Retina (tissue), 1 donor: ENCODE results near the gene TRIO.

ENCODE experiments used
- DNase-seq: peaks from one replicate; pipeline ENCODE4 v3.0.0-alpha.2; 2016

Gene TRIO

GRCh38 chr5:14273207-14273767 lies 130.1 kb downstream of the TRIO start:
- no peak for DNase-seq

- DNase-seq = no peak
Observed at GRCh38 chr5:14276380-14276779, 133.2 kb downstream of the TRIO start.

DNA sequence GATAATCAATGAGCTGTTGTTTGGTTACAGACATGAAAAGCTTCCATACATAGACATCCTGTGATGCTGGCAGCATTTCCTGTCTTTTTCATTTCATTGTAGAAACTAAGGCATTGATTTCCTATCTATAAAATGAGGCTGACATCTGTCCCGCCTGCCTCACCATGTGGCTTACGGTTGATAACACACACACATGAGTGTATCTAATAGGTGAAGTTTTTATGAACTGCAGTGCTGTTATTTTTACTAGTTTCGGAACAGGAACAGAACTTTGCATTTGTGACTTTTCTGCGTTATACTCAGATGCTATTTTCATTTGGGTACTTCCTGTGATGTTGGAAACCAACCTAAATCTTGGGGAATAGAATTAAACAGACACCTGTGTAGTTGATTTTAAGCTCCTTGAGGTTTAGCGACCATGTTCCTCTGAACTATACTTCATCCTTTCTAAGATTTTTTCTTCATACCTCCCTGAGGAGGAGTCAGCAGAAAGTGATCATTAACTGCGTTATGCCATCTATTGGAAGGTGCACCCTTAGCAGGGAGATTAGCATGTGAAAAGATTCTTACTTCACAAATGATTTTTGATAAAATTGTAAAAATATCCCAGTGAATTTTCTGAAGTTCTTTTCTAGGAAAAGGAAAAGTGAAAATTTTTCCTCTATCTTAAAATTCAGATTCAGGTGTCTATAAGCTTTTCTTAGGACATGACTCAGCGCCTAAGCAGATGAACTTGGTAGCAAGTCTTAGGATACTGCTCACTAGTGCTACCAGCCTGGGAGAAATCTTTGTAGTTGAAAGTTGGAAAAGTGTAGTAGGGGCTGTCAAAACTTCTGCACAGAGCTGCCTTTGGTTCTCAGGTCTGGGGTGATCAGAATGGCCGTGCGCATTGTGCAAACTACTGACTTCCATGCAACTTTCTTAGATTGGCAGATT lies 134.5 kb downstream of the TRIO start:
- DNase-seq = no peak

GRCh38 chr5:14280294-14280854 lies 137.2 kb downstream of the TRIO start:
- DNase-seq = no peak

DNA sequence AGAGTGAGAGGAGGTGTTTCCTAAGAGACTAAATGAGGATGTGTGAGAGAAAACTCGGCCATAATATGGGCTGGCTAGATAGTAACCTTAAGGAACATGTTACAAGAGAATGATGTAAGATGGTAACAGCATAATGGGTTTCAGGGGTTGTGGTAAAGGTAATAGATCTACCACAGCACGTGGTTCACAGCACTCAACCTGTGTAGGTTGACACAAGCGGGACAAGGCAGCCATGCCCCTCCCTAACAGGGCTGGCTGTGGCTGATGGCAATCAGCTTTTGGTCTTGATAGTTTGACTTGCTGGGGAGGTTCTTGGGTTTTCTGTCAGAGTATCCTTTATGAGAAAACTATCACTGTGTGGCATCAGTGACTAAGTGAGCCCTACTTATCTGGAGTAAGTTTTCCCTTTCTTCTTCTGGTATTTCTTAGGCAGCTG lies 138.6 kb downstream of the TRIO start:
- DNase-seq = no peak

DNA sequence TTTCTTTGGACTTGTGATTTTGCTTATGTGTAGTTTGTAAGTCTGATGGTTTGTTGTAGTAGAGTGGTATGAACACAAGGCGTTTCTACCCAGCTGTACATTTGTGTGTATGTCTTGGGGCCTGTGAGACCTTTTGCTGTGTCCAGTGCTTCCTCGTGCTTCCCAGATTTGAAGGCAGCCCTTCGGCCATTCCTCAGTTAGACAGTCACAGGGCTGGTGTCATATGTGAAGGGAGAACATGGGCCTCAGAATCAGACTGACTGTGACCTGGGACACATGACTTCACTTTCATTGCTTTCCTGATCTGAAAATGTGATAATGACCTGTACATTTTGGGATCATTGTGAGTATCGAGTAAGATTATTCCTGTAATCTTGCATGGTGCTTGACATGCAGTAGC lies 140.0 kb downstream of the TRIO start:
- DNase-seq = peak; percentile 9

- peak; percentile 34 for DNase-seq
Observed at GRCh38 chr5:14284392-14285148, 141.4 kb downstream of the TRIO start.

GRCh38 chr5:14286007-14286406 lies 142.9 kb downstream of the TRIO start:
- no peak for DNase-seq

- DNase-seq = no peak
Observed at GRCh38 chr5:14286574-14287421, 143.7 kb downstream of the TRIO start.

DNA sequence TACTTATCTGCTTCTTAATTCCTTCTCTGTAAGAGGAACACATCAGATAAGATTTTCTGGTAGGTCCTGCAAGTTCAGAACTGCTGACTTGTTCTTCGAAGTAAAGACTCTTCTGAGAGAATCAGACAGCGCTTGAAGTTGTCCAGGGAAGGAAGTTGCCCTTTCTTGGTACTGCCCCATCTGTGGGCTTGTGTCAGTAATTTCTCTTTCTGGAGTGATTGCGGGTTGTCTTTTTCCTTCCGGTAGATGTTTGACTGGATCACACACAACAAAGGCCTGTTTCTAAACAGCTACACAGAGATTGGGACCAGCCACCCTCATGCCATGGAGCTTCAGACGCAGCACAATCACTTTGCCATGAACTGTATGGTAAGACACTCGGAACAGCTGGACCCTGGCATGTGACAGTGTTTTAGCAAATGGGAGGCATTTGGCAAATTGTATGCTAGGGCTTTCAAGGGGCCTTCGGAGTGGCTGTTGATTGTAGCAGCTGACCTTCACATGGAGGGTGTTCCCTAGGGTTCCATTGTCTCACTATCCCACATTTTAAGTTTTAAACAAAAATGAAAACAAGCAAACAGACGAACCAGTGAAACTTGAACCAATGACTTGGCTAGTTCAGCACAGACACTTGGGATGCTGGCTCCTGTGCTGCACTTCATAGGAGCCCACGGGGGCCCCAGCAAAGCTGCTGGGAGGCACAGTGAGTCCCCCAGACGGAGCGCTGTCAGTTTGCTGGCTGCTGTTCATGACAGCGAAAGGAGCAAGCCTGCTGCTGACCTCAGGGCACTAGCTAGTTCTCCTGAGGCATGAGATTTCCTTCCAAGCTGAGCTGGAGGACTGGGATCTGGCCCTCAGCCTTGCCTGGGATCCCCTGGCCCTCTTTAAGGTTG lies 149.9 kb downstream of the TRIO start:
- no peak for DNase-seq

GRCh38 chr5:14295610-14296009 lies 152.5 kb downstream of the TRIO start:
- DNase-seq = no peak

DNA sequence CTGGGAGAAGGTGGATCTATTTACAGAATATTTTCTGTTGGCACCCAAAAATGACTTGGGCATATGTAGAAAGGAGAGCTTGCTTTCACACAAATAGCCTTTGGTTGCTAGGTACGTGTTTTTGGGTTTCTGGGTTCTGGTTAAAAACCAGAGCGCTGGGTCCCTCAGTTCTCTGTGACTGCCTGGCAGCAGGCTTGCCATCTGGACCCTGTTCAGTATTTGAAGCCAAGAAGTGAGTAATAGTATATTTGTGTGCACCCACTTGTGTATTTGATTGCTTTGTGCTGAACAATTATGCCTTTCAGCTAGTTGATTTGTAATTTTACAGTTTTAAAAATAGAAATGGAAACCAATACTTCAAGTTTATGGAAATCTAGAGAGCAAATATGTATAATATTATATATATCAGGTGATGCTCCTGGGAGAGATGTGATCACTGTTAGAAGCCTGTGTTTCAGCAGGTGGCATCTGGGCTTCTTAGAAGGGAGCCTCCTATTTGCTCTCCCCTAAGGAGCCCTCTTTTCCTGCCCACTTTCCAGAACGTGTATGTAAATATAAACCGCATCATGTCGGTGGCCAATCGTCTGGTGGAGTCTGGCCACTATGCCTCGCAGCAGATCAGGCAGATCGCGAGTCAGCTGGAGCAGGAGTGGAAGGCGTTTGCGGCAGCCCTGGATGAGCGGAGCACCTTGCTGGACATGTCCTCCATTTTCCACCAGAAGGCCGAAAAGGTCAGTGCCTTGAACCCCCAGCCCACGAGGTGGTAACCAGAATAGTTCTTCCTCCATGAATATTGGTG lies 153.6 kb downstream of the TRIO start:
- no peak for DNase-seq

- DNase-seq = no peak
Observed at GRCh38 chr5:14297697-14298096, 154.6 kb downstream of the TRIO start.

DNA sequence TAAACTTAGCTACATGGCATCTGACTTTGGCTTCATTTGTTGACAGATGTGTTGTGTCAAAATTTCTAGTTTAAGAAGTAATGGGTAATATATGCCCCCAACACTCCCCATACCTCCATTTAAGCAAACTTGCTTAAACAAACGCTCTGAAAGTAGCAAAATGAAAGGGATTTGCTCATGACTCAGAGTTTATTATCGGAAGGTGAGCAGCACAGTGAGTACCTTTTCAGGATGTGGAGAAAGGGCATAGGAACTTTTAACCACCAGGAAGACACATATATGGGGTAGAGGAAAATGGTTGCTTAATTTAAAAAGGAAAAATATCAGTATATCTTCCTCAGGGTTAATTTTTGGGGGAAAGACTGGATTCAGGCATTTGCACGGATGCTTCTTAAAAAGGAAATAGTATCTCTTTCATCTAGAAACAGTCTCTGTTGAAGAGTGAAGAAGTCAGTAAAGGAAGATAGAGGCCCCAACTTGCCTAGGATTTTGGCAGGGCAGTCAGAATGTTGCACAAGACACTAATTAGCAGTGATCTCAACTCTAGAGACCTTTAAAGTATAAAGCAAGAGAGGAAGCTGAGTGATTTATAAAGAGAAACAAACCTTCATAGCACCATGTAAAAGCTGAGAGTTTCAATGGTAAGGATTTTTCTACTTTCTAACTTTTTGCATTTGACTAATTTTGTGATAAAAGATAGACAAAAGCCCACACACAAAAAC lies 155.1 kb downstream of the TRIO start:
- DNase-seq = no peak

- DNase-seq = no peak
Observed at GRCh38 chr5:14299666-14300065, 156.5 kb downstream of the TRIO start.

- peak; percentile 47 for DNase-seq
Observed at GRCh38 chr5:14301186-14301585, 158.0 kb downstream of the TRIO start.

DNA sequence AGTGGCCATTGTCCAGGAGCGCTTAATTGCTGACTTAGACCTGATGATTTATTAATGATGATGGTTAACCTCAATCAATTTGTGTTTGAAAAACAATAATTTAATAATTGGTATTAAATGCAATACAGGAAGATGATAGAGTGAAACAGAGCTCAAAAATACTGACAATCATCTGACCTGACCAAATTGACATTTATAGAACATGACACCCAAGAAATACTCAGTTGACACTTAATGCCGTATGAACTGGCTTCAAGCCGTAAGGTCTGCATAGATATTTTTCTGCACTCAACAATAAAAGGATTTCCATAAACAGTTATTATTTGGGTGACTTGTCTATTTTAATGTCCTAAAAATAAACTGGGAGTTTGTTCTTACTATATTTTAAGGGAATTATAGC lies 159.2 kb downstream of the TRIO start:
- no peak for DNase-seq

DNA sequence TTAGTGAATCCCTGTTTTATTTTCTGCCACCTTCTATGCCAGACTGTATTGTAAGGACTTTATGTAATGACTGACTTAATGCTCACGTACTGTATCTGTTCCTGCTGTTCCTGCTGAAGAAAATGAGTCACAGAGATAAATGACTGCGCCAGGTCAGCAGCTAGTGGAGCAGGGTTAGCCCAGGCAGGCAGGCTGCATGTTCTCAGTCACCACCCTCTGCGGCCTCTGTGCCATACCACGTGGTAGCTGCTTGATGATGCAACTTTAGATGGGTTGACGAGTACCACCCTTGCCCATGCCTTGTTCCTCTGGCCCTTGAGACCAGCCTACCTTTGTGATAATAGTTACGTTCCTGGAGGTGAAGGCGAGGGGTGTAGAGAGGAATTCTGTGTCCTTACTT lies 161.9 kb downstream of the TRIO start:
- DNase-seq = no peak

GRCh38 chr5:14306329-14306815 lies 163.2 kb downstream of the TRIO start:
- no peak for DNase-seq
